Large intestine (tissue), 3 donors: ENCODE results near the gene SS18L1. TPM values are rescaled to one million over a fixed set of nuclear protein-coding genes. Genes with fewer than 3 reads are reported as not detected.
"Not testable (repeated sequence)": the region's sequence is repeated elsewhere in the genome, so short reads cannot be mapped to it uniquely, and the experiment has no call there.

Experiments used
- DNase-seq, 2 donors: peaks; one replicate each; pipeline versions ENCODE4 v3.0.0 to v3.0.0-alpha.2; 2013
- H3K27ac ChIP-seq: one replicate; pipeline ENCODE4 v1.5.1; 2013; ENCODE audit warnings: low read length
- H3K27me3 ChIP-seq: 2 replicates; pipeline ENCODE4 v1.6.1; 2013; ENCODE audit warnings: low read length; ENCODE audit not compliant: control insufficient read depth, insufficient read depth
- H3K36me3 ChIP-seq: 2 replicates; pipeline ENCODE4 v1.6.1; 2013; ENCODE audit warnings: low read length; ENCODE audit not compliant: control insufficient read depth, insufficient read depth
- H3K4me1 ChIP-seq: one replicate; pipeline ENCODE4 v1.6.1; 2013; ENCODE audit warnings: low read length; ENCODE audit not compliant: control insufficient read depth, insufficient read depth
- H3K4me3 ChIP-seq: one replicate; pipeline ENCODE4 v1.5.1; 2013; ENCODE audit warnings: low read length
- H3K9me3 ChIP-seq: one replicate; pipeline ENCODE4 v1.6.1; 2013; ENCODE audit warnings: mild to moderate bottlenecking, low read depth, low read length, moderate library complexity; ENCODE audit not compliant: control insufficient read depth
- WGBS: methylation state at CpG from one replicate; pipeline ENCODE4 v1.1.5; 2013; ENCODE audit warnings: low lambda C conversion rate; ENCODE audit not compliant: insufficient coverage; 5-methylcytosine and 5-hydroxymethylcytosine counted together
- polyA plus RNA-seq: library from polyadenylated mRNA; unstranded; fragments of 120-200 nt; gene quantifications from one replicate; pipeline ENCODE4 v1.2.1, GENCODE V29; 2013

SS18L1 gene
- polyA plus RNA-seq, 1 donor = 18.2 TPM

DNA sequence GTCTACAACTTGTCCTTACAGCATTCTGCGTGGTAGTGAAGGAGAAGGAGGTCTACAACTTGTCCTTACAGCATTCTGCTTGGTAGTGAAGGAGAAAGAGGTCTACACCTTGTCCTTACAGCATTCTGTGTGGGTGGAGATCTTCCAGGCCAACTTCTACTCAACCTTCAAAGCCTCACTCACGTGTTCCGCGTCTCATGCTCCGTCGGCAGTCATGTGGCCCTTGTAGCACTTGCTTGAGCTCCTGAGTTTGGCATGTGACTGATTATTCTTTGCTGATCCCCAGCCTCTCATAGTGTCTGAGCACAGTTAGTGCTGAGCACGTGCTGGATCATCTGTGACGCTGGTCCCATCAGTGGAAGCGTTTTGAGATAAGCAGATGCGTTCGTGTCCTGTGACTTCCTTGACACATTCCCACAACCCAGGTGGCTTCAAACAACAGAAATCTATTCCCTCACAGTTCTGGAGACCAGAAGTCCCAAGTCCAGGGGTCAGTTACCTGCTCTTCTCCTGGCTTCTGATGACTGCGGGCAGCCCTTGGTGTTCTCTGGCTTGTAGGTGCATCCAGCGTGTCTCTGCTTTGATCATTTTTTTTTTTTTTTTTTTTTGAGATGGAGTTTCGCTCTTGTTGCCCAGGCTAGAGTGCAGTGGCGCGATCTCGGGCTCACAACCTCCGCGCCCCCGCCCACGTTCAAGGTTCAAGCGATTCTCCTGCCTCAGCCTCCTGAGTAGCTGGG lies 2.6 kb downstream of the SS18L1 start:
- no peaks in the 10 kb centered on the region for H3K27me3 ChIP-seq
- WGBS = no CpG with 5 or more reads among the region's 22 CpGs
- peaks cover 2% of the 10 kb centered on the region for H3K36me3 ChIP-seq
- no peak overlapping the region for H3K4me3 ChIP-seq
- peak overlapping the region; percentile 44 for H3K27ac ChIP-seq
- peak; percentile 65 to 79 for DNase-seq
- no peaks in the 10 kb centered on the region for H3K9me3 ChIP-seq
- peaks cover 11% of the 10 kb centered on the region for H3K4me1 ChIP-seq

DNA sequence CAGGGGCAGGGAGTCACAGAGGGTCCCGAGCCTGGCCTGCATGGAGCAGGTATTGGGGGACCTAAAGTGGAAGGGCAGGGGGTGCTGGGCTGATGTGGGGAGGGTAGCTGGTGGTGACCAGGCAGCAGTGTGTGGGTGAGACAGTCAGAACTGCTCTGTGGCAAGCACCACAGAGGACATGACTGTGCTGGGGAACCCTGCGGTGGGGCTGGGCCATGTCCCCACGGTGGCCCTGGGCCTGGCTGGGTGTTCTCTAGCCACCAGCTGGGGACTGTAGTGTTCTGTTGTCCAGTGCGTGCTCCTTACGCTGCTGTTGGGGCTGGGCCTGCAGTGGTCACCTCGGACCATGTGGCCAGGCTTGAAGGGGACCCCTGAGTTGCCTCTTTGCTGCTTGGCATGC lies 3.6 kb downstream of the SS18L1 start:
- Histone ChIP-seq H3K4me3 (no peak overlapping the region), H3K36me3 (peaks cover under 1% of the 10 kb centered on the region), H3K4me1 (peaks cover 3% of the 10 kb centered on the region), H3K27me3 (no peaks in the 10 kb centered on the region), H3K9me3 (no peaks in the 10 kb centered on the region), H3K27ac (no peak overlapping the region)
- DNase-seq = no peak
- no CpG with 5 or more reads among the region's 6 CpGs for WGBS

DNA sequence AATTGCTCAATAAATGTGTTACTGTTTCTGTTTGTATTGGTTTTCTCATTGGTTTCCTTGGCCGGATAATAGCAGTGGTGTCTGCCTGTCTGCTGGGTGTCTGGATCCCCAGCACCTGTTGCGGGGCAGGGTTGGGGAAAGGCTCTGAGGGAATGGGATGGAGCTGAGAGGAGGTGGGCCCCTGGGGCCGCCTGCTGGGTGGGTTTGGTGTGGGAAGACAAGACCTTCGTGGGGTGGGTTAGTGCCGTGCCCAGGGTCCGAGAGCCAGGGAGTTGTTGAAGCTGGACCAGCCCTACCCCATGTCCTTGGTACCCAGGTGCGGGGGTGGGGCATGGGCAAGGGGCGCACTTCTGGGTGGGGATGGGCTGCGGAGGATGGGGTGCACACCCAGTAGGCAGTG lies 4.0 kb downstream of the SS18L1 start:
- Histone ChIP-seq H3K4me3 (no peak overlapping the region), H3K27ac (no peak overlapping the region), H3K9me3 (no peaks in the 10 kb centered on the region), H3K27me3 (no peaks in the 10 kb centered on the region), H3K4me1 (peaks cover 3% of the 10 kb centered on the region), H3K36me3 (peaks cover 2% of the 10 kb centered on the region)
- WGBS = no CpG with 5 or more reads among the region's 9 CpGs
- DNase-seq = no peak

DNA sequence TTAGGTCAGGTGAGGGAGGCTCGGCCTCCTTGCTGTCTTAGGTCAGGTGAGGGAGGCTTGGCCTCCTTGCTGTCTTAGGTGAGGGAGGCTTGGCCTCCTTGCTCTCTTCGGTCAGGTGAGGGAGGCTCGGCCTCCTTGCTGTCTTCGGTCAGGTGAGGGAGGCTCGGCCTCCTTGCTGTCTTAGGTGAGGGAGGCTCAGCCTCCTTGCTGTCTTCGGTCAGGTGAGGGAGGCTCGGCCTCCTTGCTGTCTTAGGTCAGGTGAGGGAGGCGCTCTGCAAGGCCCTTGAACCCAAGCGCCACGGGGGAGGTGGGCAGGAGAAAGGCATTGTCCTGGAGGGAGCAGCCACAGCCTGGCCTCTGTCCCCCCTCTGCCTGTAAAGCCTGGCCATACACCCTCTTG lies 4.8 kb downstream of the SS18L1 start:
- H3K27ac ChIP-seq, H3K27me3 ChIP-seq, H3K4me3 ChIP-seq, H3K9me3 ChIP-seq, H3K36me3 ChIP-seq, DNase-seq, H3K4me1 ChIP-seq: not testable (repeated sequence)
- no CpG with 5 or more reads among the region's 10 CpGs for WGBS

DNA sequence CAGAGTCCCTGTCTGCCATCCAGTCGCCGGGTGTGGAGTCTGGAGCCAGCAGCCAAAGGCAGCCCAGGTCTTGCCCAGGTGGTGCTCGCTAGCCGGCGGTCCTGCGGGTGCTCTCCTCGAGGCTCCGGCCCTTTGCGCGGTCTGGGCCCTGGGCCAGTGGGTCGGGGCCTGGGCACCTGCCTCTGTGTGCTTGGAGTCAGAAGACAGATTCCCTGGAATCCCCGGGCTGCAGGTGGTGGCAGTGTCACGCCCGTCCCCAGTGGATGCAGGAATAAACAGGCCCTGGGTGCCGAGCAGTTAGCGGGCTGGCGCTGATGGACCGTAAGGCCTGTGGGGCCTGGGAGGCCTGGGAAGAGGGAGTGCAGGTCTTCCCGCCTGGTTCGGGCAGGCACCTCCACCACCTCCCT lies 5.3 kb downstream of the SS18L1 start:
- no peak overlapping the region for H3K27ac ChIP-seq
- no peak overlapping the region for H3K4me3 ChIP-seq
- no peak for DNase-seq
- H3K36me3 ChIP-seq = peaks cover 6% of the 10 kb centered on the region
- peaks cover 3% of the 10 kb centered on the region for H3K4me1 ChIP-seq
- H3K9me3 ChIP-seq = no peaks in the 10 kb centered on the region
- H3K27me3 ChIP-seq = no peaks in the 10 kb centered on the region
- WGBS = no CpG with 5 or more reads among the region's 20 CpGs

DNA sequence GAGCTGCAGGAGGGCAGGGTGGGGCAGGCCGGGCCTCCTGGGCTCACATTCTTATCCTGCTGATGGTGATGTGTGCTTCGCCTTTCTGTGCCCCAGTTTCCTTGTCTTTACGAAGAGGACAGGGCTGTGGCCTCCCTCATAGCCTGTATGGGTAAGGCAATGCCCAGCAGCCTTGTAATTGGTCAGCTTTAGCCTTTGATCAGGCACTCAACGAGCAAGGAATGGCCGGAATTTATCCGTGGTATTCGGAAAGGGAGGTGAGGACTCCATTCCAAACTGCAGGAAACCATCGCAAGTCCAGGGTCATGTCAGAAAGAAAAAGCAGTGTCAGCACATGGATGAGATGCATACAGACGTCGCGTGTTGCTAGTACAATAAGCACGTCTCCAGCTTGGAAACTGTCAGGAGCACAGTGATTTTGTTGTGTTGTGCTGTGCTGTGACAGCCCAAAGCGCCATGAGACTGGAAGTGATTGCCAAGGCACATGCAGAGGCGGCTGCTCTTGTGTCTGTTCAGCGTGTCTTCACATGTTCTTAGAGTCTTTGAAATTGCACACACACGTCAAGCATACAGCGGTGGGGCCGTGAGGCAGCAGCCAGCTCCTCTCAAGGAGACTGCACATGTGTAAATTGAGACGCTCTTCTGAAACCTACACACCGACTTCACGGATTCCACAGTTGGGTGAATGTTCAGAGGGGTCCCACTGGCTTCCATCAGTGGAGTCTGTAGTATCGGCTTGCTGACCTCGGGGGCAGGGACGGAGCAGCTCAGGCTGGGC lies 6.2 kb downstream of the SS18L1 start:
- Histone ChIP-seq H3K27ac (no peak overlapping the region), H3K4me1 (peaks cover 3% of the 10 kb centered on the region), H3K27me3 (no peaks in the 10 kb centered on the region), H3K4me3 (no peak overlapping the region), H3K9me3 (no peaks in the 10 kb centered on the region), H3K36me3 (peaks cover 12% of the 10 kb centered on the region)
- no peak for DNase-seq
- 0% methylated on average over 1 of the region's 24 CpGs for WGBS

DNA sequence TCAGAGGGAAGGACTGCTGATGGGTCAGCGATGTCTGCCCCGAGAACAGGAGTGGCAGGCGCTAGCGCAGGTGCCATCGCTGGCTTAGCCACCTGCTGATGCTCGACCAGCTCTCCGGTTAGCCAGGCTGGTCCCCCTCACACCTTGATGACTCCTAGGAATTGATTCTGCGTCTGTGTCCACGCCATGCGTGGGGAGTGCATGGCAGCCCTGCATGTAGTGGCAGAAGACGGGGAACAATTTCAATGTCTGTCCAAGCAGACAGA lies 6.7 kb downstream of the SS18L1 start:
- no peaks in the 10 kb centered on the region for H3K4me1 ChIP-seq
- H3K27me3 ChIP-seq = no peaks in the 10 kb centered on the region
- H3K4me3 ChIP-seq = no peak overlapping the region
- H3K9me3 ChIP-seq = no peaks in the 10 kb centered on the region
- no peak overlapping the region for H3K27ac ChIP-seq
- H3K36me3 ChIP-seq = peaks cover 15% of the 10 kb centered on the region
- no peak for DNase-seq
- no CpG with 5 or more reads among the region's 11 CpGs for WGBS

DNA sequence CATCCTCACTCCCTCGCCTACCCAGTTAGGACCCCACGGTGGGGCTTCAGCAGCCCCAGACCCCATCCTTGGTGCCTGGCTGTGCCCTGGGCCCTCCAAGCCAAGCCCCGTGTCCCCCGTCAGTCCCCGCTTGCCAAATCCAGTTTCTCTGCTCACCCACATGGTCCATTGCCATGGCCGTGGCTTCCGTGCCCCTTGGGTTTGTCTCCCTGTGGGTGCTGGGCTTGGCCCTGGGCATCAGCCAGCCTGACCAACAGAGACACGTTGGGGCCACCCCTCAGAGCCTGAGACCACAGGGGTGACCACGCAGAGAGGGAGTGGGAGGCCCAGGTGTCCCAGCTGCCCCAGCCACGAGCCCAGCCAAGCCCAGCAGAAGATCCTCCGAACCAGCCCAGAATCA lies 7.7 kb downstream of the SS18L1 start:
- Histone ChIP-seq H3K27me3 (no peaks in the 10 kb centered on the region), H3K36me3 (peaks cover 20% of the 10 kb centered on the region), H3K4me3 (no peak overlapping the region), H3K9me3 (no peaks in the 10 kb centered on the region), H3K27ac (no peak overlapping the region), H3K4me1 (no peaks in the 10 kb centered on the region)
- WGBS = no CpG with 5 or more reads among the region's 11 CpGs
- no peak for DNase-seq

DNA sequence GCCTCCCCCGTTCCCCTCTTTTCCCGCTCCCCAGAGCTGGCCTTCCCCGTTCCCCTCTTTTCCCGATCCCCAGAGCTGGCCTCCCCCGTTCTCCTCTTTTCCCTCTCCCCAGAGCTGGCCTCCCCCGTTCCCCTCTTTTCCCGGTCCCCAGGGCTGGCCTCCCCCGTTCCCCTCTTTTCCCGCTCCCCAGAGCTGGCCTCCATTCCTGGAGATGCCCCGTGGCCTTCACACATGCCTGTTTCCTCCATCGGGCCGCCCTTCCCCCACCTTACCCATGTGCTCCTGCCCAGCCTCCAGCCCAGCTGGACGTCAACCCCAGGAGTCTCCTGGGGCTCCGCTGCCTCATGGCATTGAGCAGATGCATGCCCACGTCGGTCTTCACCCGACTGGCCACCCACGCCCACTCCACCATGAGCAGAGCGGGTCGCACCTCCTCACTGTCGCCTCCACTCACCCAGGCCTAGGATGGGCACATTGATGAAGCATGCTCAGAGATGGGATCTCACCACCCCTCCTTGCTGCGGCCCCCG lies 8.3 kb downstream of the SS18L1 start:
- Histone ChIP-seq H3K9me3 (no peaks in the 10 kb centered on the region), H3K4me1 (no peaks in the 10 kb centered on the region), H3K27me3 (no peaks in the 10 kb centered on the region), H3K27ac (no peak overlapping the region), H3K4me3 (no peak overlapping the region), H3K36me3 (peaks cover 20% of the 10 kb centered on the region)
- WGBS = 80% methylated on average over 1 of the region's 23 CpGs
- DNase-seq = no peak

DNA sequence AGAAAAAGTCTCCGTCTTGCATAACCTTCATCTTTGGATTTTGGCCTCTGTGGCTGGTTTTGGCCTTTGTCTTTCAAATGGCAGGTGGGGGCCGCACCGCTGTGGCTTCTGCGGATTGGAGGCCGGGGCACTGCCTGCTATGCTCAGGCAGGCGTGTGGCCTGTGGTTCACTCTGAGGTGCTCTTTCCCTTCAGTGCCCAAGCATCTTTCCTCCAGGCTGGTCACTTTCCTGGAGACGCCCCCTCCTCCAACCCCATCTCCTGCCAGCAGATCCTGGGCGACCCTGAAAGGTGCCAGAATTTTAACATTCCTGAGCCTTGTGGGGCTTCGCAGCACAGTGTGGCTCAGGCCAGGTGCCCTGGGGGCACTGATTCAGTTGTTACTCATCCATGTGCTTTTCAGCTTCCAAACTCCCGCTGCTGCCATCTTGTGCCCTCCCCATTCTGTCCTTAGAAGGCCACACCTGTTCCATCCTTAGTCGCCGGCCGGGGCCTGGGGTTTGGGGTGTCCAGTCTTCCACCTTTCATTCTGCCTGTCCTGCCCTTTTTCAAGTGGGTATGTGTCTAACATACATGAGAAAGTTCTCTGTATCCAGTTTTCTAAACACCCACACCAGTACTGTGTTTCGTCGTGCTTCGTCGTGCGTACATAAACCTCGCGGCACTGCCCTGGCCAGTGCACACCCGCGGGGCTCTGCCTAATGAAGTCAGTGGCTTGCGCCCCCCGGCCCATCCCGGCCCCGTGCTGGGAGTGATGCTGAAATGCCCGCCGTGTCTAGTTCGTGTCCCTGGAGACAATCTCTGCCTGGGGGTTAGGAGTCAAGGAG lies 12.1 kb downstream of the SS18L1 start:
- Histone ChIP-seq H3K36me3 (peaks cover 34% of the 10 kb centered on the region), H3K9me3 (no peaks in the 10 kb centered on the region), H3K4me1 (no peaks in the 10 kb centered on the region), H3K27ac (no peak overlapping the region), H3K4me3 (no peak overlapping the region), H3K27me3 (no peaks in the 10 kb centered on the region)
- WGBS = no CpG with 5 or more reads among the region's 29 CpGs
- DNase-seq = no peak
